BE2C (cell line): ENCODE measurements around the gene RXRB. TPM values are rescaled to one million over a fixed set of nuclear protein-coding genes. Genes with fewer than 3 reads are reported as not detected.

Experiments
- DNase-seq: peaks from one replicate; pipeline ENCODE4 v3.0.0-alpha.2; 2020
- H3K27me3 ChIP-seq: fragments of 250-450 bp; sonication (Bioruptor Pico); 2 replicates; pipeline ENCODE4 v1.5.1; 2020; ENCODE audit warnings: mild to moderate bottlenecking
- H3K36me3 ChIP-seq: fragments of 250-450 bp; sonication (Bioruptor Pico); 2 replicates; pipeline ENCODE4 v1.5.1; 2020; ENCODE audit warnings: mild to moderate bottlenecking
- H3K4me1 ChIP-seq: fragments of 250-450 bp; sonication (Bioruptor Pico); 2 replicates; pipeline ENCODE4 v1.5.1; 2020
- H3K4me3 ChIP-seq: 2 replicates; pipeline ENCODE4 v1.5.1; 2011; ENCODE audit warnings: low read depth, low read length
- H3K9me3 ChIP-seq: fragments of 250-450 bp; sonication (Bioruptor Pico); 2 replicates; pipeline ENCODE4 v1.5.1; 2020
- CTCF ChIP-seq: IDR thresholded peaks from 2 replicates; pipeline ENCODE4 v1.5.1; 2012; ENCODE audit warnings: mild to moderate bottlenecking, low read depth, low read length
- polyA plus RNA-seq: library from polyadenylated mRNA; unstranded; fragments of >200 nt; gene quantifications from one replicate; pipeline ENCODE4 v1.2.1, GENCODE V29; 2012; ENCODE audit warnings: low read depth, missing spikeins; ENCODE audit not compliant: insufficient read length, insufficient read depth

The RXRB gene
- polyA plus RNA-seq = 48.8 TPM

- H3K36me3 ChIP-seq = peaks cover 34% of the 10 kb centered on the region
- peak; percentile 99 for DNase-seq
- no peaks in the 10 kb centered on the region for H3K27me3 ChIP-seq
- H3K4me3 ChIP-seq = peak within 1 kb of the TSS; percentile 81
- H3K9me3 ChIP-seq = no peaks in the 10 kb centered on the region
- TF ChIP-seq CTCF = no peak
- no peaks in the 10 kb centered on the region; the same call in 1 of the 2 replicates for H3K4me1 ChIP-seq
These were observed at the start of gene RXRB, which contains the start of gene SLC39A7 for GRCh38 chr6:33200219-33201146. Gene RXRB, minus strand, starts transcription at chr6:33200665. Its CDS starts 189 bp downstream, at chr6:33200476. Gene SLC39A7, plus strand, starts transcription at chr6:33200867. Its CDS starts 379 bp downstream, at chr6:33201246.

- H3K27me3 ChIP-seq = no peaks in the 10 kb centered on the region
- no peaks in the 10 kb centered on the region for H3K9me3 ChIP-seq
- peak; percentile 83 for DNase-seq
- H3K36me3 ChIP-seq = no peaks in the 10 kb centered on the region
- TF ChIP-seq CTCF = no peak
- peaks cover 12% of the 10 kb centered on the region for H3K4me1 ChIP-seq
- peak overlapping the region; percentile 72 for H3K4me3 ChIP-seq
These were observed 49.5 kb upstream of the RXRB start for GRCh38 chr6:33249732-33250630.

- H3K36me3 ChIP-seq = no peaks in the 10 kb centered on the region
- H3K4me1 ChIP-seq = peaks cover 12% of the 10 kb centered on the region
- H3K27me3 ChIP-seq = no peaks in the 10 kb centered on the region
- DNase-seq = peak; percentile 98
- no peak for TF ChIP-seq CTCF
- H3K9me3 ChIP-seq = no peaks in the 10 kb centered on the region
- peak overlapping the region; percentile 72 for H3K4me3 ChIP-seq
These were observed 48.7 kb upstream of the RXRB start for GRCh38 chr6:33248932-33249731.

- Histone ChIP-seq H3K27me3 (no peaks in the 10 kb centered on the region), H3K9me3 (no peaks in the 10 kb centered on the region), H3K4me3 (peak overlapping the region; percentile 70), H3K36me3 (no peaks in the 10 kb centered on the region), H3K4me1 (peaks cover 12% of the 10 kb centered on the region)
- peak; percentile 38 for DNase-seq
- TF ChIP-seq CTCF = no peak
These were observed 48.1 kb upstream of the RXRB start for GRCh38 chr6:33248643-33248931.

GRCh38 chr6:33247977-33248642 lies 47.6 kb upstream of the RXRB start:
- peak overlapping the region; percentile 70 for H3K4me3 ChIP-seq
- TF ChIP-seq CTCF = peak; percentile 89
- no peaks in the 10 kb centered on the region for H3K9me3 ChIP-seq
- H3K36me3 ChIP-seq = no peaks in the 10 kb centered on the region
- peaks cover 4% of the 10 kb centered on the region; the same call in 1 of the 2 replicates for H3K27me3 ChIP-seq
- peaks cover 12% of the 10 kb centered on the region for H3K4me1 ChIP-seq
- DNase-seq = peak; percentile 90
